Measurements from ENCODE around the gene RAP1GAP2. TPM values are rescaled to one million over a fixed set of nuclear protein-coding genes. Genes with fewer than 3 reads are reported as not detected.

Gene RAP1GAP2
- total and polyA plus RNA-seq, 7 donors = 4.8 to 14.7 (median 12.5) TPM

DNA sequence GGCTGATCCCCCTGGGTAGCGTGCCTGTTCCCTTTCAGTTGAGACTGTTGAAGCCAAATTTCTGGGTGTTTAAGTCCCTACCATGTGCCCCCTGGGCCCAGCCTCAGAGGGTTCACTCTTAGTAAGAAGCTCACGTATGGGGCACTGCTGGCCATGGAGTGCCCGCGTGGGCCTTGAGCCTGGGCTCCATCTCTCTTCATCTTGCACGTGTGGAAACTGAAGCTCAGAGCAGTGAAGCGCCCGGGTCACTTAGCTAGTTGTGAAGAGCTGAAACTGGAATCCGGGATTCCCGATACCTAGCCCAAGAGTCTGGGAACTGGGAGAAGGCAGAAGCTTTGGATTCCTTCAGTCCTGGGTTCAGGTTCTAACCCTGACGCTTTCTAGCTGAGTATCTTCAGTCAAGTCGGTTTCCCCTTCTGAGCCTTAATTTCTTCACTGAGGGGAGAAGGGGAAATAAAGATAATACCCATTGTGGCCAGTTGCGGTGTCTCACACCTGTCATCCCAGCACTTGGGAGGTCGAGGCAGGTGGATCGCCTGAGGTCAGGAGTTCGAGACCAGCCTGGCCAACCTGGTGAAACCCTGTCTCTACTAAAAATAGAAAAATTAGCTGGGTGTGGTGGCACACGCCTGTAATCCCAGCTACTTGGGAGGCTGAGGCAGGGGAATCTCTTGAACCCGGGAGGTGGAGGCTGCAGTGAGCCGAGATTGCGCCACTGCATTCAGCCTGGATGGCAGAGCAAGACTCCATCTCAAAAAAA is 163.3 kb downstream of the RAP1GAP2 start:
- TF ChIP-seq EP300 (IDR thresholded peaks at IDR 0.05) (no peak), POLR2AphosphoS5 (IDR thresholded peaks at IDR 0.05) (no peak)
- peaks cover 0 to 4% (median 1%) of the 10 kb centered on the region in 4 donors for H3K4me1 ChIP-seq
- intact Hi-C loops (cut with DNase I) = no loop called here
- H3K4me3 ChIP-seq = no peak overlapping the region
- H3K9me3 ChIP-seq = no peaks in the 10 kb centered on the region
- peak; percentile 25 for DNase-seq
- no peak overlapping the region for H3K27ac ChIP-seq
- no peaks in the 10 kb centered on the region for H3K36me3 ChIP-seq
- H3K27me3 ChIP-seq = no peaks in the 10 kb centered on the region
- WGBS, 2 donors = 82 to 90% methylated on average over 19 of the region's 19 CpGs

DNA sequence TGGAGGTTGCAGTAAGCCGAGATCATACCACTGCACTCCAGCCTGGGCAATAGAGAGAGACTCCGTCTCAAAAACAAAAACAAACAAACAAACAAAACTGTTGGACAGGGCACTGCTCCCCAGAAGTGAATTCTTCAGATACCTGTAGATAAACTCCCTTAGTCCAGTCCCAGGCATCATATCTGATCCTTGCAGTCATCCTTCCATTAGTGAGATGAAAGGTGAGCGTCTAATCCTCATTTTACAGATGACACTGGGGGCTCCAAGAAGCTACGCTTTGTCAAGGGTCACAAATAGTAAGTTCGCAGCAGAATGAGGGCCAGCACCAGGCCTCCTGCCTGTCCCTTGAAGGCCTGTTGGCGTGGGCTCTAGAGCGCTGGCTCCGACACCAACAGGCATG is 165.2 kb downstream of the RAP1GAP2 start:
- intact Hi-C loops (cut with DNase I) = no loop called here
- no peak overlapping the region for H3K4me3 ChIP-seq
- no peak overlapping the region for H3K27ac ChIP-seq
- no peak for DNase-seq
- H3K27me3 ChIP-seq = no peaks in the 10 kb centered on the region
- WGBS, 2 donors = 94 to 95% methylated on average over 8 of the region's 8 CpGs
- H3K9me3 ChIP-seq = no peaks in the 10 kb centered on the region
- H3K4me1 ChIP-seq = peaks cover 0 to 19% (median 17%) of the 10 kb centered on the region in 4 donors
- H3K36me3 ChIP-seq = no peaks in the 10 kb centered on the region
- no peak for TF ChIP-seq POLR2A (IDR thresholded peaks at IDR 0.05)
- no peak for TF ChIP-seq POLR2AphosphoS5 (IDR thresholded peaks at IDR 0.05)

GRCh38 chr17:2962236-2962635 is 166.0 kb downstream of the RAP1GAP2 start:
- intact Hi-C loops (cut with DNase I) = no loop called here
- Histone ChIP-seq H3K4me3 (no peak overlapping the region), H3K9me3 (no peaks in the 10 kb centered on the region), H3K36me3 (no peaks in the 10 kb centered on the region), H3K27me3 (no peaks in the 10 kb centered on the region), H3K27ac (no peak overlapping the region), H3K4me1 (peaks cover under 1 to 27% (median 24%) of the 10 kb centered on the region in 4 donors)
- TF ChIP-seq POLR2AphosphoS5 (IDR thresholded peaks at IDR 0.05) = no peak
- no peak for DNase-seq
- WGBS, 2 donors = 89 to 93% methylated on average over 7 of the region's 7 CpGs

GRCh38 chr17:2962729-2963128 is 166.5 kb downstream of the RAP1GAP2 start:
- Histone ChIP-seq H3K36me3 (no peaks in the 10 kb centered on the region), H3K4me3 (no peak overlapping the region), H3K4me1 (peaks cover 5 to 30% (median 28%) of the 10 kb centered on the region in 4 donors), H3K9me3 (no peaks in the 10 kb centered on the region), H3K27me3 (no peaks in the 10 kb centered on the region), H3K27ac (no peak overlapping the region)
- TF ChIP-seq, protein P1, sequence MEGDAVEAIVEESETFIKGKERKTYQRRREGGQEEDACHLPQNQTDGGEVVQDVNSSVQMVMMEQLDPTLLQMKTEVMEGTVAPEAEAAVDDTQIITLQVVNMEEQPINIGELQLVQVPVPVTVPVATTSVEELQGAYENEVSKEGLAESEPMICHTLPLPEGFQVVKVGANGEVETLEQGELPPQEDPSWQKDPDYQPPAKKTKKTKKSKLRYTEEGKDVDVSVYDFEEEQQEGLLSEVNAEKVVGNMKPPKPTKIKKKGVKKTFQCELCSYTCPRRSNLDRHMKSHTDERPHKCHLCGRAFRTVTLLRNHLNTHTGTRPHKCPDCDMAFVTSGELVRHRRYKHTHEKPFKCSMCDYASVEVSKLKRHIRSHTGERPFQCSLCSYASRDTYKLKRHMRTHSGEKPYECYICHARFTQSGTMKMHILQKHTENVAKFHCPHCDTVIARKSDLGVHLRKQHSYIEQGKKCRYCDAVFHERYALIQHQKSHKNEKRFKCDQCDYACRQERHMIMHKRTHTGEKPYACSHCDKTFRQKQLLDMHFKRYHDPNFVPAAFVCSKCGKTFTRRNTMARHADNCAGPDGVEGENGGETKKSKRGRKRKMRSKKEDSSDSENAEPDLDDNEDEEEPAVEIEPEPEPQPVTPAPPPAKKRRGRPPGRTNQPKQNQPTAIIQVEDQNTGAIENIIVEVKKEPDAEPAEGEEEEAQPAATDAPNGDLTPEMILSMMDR (IDR thresholded peaks at IDR 0.05) = no peak
- TF ChIP-seq POLR2A (IDR thresholded peaks at IDR 0.05) (no peak), POLR2AphosphoS5 (IDR thresholded peaks at IDR 0.05) (no peak), EP300 (IDR thresholded peaks at IDR 0.05) (no peak)
- no peak for DNase-seq
- intact Hi-C loops (cut with DNase I) = no loop called here
- WGBS, 2 donors = 92 to 95% methylated on average over 14 of the region's 14 CpGs

- Histone ChIP-seq H3K27ac (no peak overlapping the region), H3K9me3 (no peaks in the 10 kb centered on the region), H3K36me3 (no peaks in the 10 kb centered on the region), H3K4me3 (no peak overlapping the region), H3K4me1 (peaks cover 8 to 38% (median 33%) of the 10 kb centered on the region in 4 donors), H3K27me3 (no peaks in the 10 kb centered on the region)
- 87 to 91% methylated on average over 21 of the region's 21 CpGs for WGBS, 2 donors
- DNase-seq = peak; percentile 37
- TF ChIP-seq EP300 (IDR thresholded peaks at IDR 0.05) = no peak
- intact Hi-C loops (cut with DNase I) = no loop called here
Measured at GRCh38 chr17:2963332-2964027, 167.2 kb downstream of the RAP1GAP2 start.

GRCh38 chr17:2964028-2964356 is 167.8 kb downstream of the RAP1GAP2 start:
- intact Hi-C loops (cut with DNase I) = no loop called here
- no peak overlapping the region for H3K27ac ChIP-seq
- no peaks in the 10 kb centered on the region for H3K27me3 ChIP-seq
- no peaks in the 10 kb centered on the region for H3K9me3 ChIP-seq
- H3K4me3 ChIP-seq = no peak overlapping the region
- H3K4me1 ChIP-seq = peaks cover 8 to 41% (median 34%) of the 10 kb centered on the region in 4 donors
- H3K36me3 ChIP-seq = no peaks in the 10 kb centered on the region
- 86 to 93% methylated on average over 6 of the region's 6 CpGs for WGBS, 2 donors
- TF ChIP-seq POLR2AphosphoS5 (IDR thresholded peaks at IDR 0.05) (no peak), EP300 (IDR thresholded peaks at IDR 0.05) (no peak), POLR2A (IDR thresholded peaks at IDR 0.05) (no peak)
- TF ChIP-seq, protein P1 (IDR thresholded peaks at IDR 0.05) = no peak
- no peak for DNase-seq

All from sigmoid colon (tissue), 7 donors.